HEK293T (cell line): ENCODE results near the gene RNF40.

Experiments
- ARNT ChIP-seq: fragments of 450-650 bp; IDR thresholded peaks from 2 replicates; pipeline ENCODE4 v1.6.1; 2017; ENCODE audit warnings: mild to moderate bottlenecking
- BHLHE40 ChIP-seq: fragments of 450-650 bp; IDR thresholded peaks from 2 replicates; pipeline ENCODE4 v1.6.1; 2016; ENCODE audit warnings: mild to moderate bottlenecking, moderate library complexity, borderline replicate concordance
- FOXA1 ChIP-seq: fragments of 450-650 bp; IDR thresholded peaks from 2 replicates; pipeline ENCODE4 v1.6.1; 2016; ENCODE audit warnings: mild to moderate bottlenecking
- FOXK2 ChIP-seq: fragments of 450-650 bp; IDR thresholded peaks from 2 replicates; pipeline ENCODE4 v1.6.1; 2016; ENCODE audit warnings: mild to moderate bottlenecking
- FOXM1 ChIP-seq: fragments of 450-650 bp; IDR thresholded peaks from 2 replicates; pipeline ENCODE4 v1.6.1; 2017; ENCODE audit warnings: mild to moderate bottlenecking, borderline replicate concordance
- HDGF ChIP-seq: fragments of 450-650 bp; IDR thresholded peaks from 2 replicates; pipeline ENCODE4 v1.6.1; 2017; ENCODE audit warnings: antibody characterized with exemption, borderline replicate concordance
- L3MBTL2 ChIP-seq: fragments of 450-650 bp; conservative IDR thresholded peaks from 2 replicates; pipeline ENCODE4 v1.6.1; 2016; ENCODE audit warnings: mild to moderate bottlenecking
- LEF1 ChIP-seq: fragments of 450-650 bp; IDR thresholded peaks from 2 replicates; pipeline ENCODE4 v1.6.1; 2017; ENCODE audit warnings: mild to moderate bottlenecking, borderline replicate concordance
- NFRKB ChIP-seq: fragments of 450-650 bp; IDR thresholded peaks from 2 replicates; pipeline ENCODE4 v1.6.1; 2016; ENCODE audit warnings: mild to moderate bottlenecking, moderate library complexity
- SP1 ChIP-seq: fragments of 450-650 bp; IDR thresholded peaks from 2 replicates; pipeline ENCODE4 v1.6.1; 2017
- SUZ12 ChIP-seq: fragments of 450-650 bp; IDR thresholded peaks from 2 replicates; pipeline ENCODE4 v1.6.1; 2016; ENCODE audit warnings: mild to moderate bottlenecking
- TARDBP ChIP-seq: fragments of 450-650 bp; IDR thresholded peaks from 2 replicates; pipeline ENCODE4 v1.6.1; 2016
- ZNF384 ChIP-seq: fragments of 450-650 bp; IDR thresholded peaks from 2 replicates; pipeline ENCODE4 v1.6.1; 2016
- TF ChIP-seq, protein P1 (sequence below): fragments of 450-650 bp; IDR thresholded peaks from 2 replicates; pipeline ENCODE4 v1.6.1; 2016

DNA sequence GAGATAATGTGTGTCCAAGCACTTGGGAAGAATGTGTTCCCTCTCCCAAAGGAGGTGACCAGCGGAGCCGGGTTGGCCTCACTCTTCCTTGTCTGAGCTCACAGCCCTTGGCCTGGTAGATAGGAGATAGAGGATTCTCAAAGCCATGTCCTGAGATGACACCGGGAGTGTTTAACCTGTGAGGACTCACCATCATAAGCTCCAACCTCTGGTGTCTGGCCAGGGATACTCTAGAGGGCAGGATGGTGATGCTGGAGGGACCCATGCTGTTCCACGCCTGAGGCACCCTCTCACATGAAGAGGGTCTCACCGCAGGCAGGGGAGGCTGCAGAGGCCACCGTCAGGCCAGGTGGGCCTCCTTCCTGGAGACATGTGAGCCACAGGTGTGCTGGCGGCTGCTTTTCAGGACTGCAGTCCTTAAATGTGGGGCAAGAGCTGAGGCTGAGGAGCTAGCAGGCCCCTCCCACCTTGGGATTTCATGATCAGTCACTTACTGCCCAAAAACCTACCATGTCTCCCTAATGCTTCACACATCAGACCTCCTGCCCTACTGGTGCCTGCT is 31.5 kb downstream of the RNF40 start:
- TF ChIP-seq SP1 = no peak
- no peak for TF ChIP-seq FOXM1
- TF ChIP-seq ARNT = no peak
- no peak for TF ChIP-seq SUZ12
- TF ChIP-seq BHLHE40 = no peak
- no peak for TF ChIP-seq HDGF
- TF ChIP-seq NFRKB = no peak
- no peak for TF ChIP-seq ZNF384
- no peak for TF ChIP-seq FOXK2
- no peak for TF ChIP-seq TARDBP
- no peak for TF ChIP-seq L3MBTL2
- no peak for TF ChIP-seq FOXA1
- TF ChIP-seq LEF1 = no peak
- TF ChIP-seq, protein P1, sequence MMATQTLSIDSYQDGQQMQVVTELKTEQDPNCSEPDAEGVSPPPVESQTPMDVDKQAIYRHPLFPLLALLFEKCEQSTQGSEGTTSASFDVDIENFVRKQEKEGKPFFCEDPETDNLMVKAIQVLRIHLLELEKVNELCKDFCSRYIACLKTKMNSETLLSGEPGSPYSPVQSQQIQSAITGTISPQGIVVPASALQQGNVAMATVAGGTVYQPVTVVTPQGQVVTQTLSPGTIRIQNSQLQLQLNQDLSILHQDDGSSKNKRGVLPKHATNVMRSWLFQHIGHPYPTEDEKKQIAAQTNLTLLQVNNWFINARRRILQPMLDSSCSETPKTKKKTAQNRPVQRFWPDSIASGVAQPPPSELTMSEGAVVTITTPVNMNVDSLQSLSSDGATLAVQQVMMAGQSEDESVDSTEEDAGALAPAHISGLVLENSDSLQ = no peak
